Body of pancreas (tissue), 4 donors: Measurements from ENCODE around the gene PTPRD.

Experiments
- CTCF ChIP-seq, 7 experiments: fragments of 450-650 bp in 4 of 7; fragments of 200-600 bp in 3 of 7; sonication (generic) in 3 of 7; IDR thresholded peaks; one replicate each; pipeline ENCODE4 v1.5.1; 2016 to 2019; ENCODE audit warnings: antibody characterized with exemption in 7 of 7
- POLR2A ChIP-seq, 3 donors: fragments of 450-650 bp; IDR thresholded peaks; one replicate each; pipeline ENCODE4 v1.6.1; 2016; ENCODE audit warnings: antibody characterized with exemption in 3 of 3, mild to moderate bottlenecking in 2 of 3

GRCh38 chr9:10411272-10411671 is 201.5 kb downstream of the PTPRD start:
- TF ChIP-seq CTCF (IDR thresholded peaks at IDR 0.05) (no peak), POLR2A (IDR thresholded peaks at IDR 0.05) (no peak)
